ENCODE results near the gene UBE3B.
"Not testable (repeated sequence)": the region's sequence is repeated elsewhere in the genome, so short reads cannot be mapped to it uniquely, and the experiment has no call there.

Gene UBE3B, protein sequence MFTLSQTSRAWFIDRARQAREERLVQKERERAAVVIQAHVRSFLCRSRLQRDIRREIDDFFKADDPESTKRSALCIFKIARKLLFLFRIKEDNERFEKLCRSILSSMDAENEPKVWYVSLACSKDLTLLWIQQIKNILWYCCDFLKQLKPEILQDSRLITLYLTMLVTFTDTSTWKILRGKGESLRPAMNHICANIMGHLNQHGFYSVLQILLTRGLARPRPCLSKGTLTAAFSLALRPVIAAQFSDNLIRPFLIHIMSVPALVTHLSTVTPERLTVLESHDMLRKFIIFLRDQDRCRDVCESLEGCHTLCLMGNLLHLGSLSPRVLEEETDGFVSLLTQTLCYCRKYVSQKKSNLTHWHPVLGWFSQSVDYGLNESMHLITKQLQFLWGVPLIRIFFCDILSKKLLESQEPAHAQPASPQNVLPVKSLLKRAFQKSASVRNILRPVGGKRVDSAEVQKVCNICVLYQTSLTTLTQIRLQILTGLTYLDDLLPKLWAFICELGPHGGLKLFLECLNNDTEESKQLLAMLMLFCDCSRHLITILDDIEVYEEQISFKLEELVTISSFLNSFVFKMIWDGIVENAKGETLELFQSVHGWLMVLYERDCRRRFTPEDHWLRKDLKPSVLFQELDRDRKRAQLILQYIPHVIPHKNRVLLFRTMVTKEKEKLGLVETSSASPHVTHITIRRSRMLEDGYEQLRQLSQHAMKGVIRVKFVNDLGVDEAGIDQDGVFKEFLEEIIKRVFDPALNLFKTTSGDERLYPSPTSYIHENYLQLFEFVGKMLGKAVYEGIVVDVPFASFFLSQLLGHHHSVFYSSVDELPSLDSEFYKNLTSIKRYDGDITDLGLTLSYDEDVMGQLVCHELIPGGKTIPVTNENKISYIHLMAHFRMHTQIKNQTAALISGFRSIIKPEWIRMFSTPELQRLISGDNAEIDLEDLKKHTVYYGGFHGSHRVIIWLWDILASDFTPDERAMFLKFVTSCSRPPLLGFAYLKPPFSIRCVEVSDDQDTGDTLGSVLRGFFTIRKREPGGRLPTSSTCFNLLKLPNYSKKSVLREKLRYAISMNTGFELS

DNA sequence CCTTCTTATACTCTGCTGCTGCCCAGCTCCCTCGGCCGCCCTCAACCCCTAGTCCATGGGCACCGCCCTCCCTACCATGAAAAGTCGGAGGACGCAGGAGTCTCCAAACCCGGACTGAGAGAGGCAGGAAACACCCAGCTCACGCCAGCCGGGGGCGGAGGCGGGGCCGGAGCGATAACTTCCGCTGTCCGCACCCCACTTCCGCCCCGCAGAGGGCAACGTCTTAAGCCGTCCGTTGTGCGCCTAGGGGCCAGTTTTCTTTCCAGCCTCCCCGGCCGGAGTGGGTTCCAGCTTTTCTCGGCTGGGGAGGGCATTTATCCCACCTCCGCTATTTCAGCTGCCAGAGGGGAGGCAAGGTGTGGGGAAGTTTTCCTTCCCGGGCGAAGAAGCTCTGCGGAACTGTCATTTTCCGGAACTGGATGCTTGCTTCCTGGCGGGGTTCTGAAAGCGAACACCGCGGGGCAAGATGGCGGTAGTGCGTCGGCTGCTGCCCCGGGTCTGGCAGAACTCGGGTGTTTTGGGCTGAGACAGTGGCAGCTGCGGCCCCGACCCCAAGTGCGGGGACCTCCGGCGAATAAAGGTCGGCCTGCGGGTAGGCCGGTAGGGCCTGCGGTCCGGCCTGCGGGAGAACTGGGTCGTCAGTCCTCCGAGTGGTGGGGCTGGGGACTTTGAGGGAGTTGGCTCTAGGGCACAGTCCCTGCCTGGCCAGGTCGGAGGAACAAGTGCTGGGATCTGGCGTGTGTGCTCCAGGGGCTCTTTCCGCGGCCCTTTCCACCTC lies at the start of gene UBE3B, which contains the start of gene KCTD10:
Gene UBE3B, plus strand, starts transcription at position 450 of the 778 bp plus-strand sequence. CDS start 5,918 bp downstream, outside the sequence.
Gene KCTD10, minus strand, starts transcription at position 116 of the 778 bp plus-strand sequence. Its CDS starts 38 bp downstream, at position 78.
- DNase-seq, result peak; percentile 78

DNA sequence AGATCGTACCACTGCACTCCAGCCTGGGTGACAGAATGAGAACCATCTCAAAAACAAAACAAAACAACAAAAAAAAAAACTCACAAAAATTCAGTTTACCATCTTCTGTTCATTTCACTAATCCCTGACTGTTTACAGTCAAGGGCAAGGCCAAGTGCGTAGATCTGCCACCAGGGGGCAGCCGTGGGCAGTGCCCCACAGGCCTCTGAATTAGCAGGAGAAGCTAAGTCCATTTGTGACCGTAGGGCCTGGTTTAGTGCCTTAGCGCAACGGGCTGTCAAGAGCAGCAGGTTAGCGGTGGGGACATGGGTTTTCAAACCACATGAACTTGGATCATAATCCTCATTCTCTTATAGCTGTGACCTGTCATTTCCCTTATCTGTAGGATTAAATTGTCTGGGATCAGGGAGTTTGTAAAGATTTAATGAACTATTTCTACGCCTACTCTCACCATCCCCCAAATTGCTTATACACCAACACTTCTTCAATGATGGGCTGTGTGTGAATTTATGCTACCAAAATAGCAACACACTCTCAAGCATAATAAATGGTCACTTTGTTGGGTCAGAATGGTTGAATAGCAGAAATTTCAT lies 49.3 kb upstream of the UBE3B start:
- DNase-seq, result peak; percentile 57

- not testable (repeated sequence) for DNase-seq
Measured at GRCh38 chr12:109428804-109429203, 48.6 kb upstream of the UBE3B start.

DNA sequence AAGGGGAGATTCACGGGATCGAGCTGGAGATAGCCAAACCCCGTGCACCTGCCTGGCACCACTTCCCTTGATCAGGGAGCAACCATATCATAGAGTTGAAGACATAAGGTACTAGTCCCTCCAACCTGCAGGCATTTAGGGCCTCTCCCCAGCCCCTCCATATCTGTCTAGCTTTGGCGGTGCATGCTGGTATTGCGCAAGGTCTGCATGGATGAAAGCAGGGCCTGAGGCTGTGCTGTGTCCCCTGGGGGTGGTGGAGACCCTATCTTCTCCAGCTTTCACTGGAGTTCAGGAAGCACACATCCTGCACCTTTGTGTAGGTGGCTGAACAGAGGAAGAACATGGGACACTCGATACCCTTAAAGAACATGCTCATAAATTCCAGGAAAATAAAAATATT lies 47.2 kb upstream of the UBE3B start:
- DNase-seq, result no peak

GRCh38 chr12:109432431-109432830 lies 45.0 kb upstream of the UBE3B start:
- no peak for DNase-seq

DNA sequence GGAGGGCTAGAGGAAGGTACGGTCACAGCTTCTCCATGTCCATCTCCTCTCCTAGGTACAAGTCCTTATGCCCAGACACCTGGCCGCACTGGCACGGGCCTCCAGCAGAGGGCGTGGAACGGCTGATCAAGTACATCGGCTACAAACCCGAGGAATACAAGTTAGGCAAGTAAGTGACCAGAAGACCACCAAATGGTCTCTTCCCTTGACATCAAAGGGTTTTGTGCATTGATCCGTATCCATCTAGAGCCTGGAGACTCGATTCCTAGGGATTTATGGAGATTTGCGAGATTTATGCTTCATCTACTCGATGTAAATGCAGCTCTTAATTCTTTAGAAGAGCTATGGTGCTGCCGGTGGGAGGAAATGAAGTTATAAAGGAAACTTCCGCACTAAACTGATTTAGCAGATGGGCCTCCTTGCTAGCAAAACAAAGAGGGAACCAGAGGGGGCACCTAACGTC lies 44.6 kb upstream of the UBE3B start:
- peak; percentile 10 for DNase-seq

GRCh38 chr12:109433618-109434017 lies 43.8 kb upstream of the UBE3B start:
- no peak for DNase-seq

GRCh38 chr12:109434582-109434981 lies 42.9 kb upstream of the UBE3B start:
- DNase-seq, result no peak

DNA sequence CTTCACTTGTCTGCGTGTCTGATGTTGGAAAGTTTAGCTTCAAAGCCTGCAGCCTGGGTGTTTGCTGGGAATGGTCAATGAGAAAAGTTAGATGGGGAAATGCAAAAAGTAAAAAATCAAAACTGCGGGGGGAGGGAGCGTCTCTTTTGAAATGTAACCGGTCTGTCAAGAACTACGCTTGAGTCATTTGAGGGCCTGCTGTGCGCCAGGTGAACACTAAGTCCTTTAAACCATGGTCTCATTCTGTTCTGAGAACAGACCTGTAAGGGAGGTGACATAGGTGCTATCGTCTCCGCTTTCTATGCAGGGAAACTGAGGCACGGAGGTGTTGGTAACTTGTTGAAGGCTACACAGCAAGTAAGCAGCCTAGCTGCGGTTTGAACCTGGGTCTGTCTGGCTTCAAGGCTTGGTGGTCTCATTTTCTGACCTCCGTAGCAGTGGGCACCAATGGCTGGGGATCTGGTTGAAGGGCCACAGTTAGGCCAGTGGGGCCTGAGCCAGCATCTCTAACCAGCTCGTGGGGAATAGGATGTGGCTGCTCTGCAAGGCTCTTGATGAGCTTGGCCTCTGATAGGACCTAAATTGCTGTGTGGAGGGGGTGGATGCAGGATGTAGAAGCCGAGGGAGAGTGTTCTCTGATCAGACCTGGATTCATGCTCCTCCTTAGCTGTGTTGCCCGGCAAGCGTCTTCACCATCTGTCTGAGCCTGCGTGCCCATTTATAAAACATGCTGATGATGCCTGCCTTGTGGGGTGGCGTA lies 41.8 kb upstream of the UBE3B start:
- no peak for DNase-seq

GRCh38 chr12:109436188-109436560 lies 41.3 kb upstream of the UBE3B start:
- no peak for DNase-seq

DNA sequence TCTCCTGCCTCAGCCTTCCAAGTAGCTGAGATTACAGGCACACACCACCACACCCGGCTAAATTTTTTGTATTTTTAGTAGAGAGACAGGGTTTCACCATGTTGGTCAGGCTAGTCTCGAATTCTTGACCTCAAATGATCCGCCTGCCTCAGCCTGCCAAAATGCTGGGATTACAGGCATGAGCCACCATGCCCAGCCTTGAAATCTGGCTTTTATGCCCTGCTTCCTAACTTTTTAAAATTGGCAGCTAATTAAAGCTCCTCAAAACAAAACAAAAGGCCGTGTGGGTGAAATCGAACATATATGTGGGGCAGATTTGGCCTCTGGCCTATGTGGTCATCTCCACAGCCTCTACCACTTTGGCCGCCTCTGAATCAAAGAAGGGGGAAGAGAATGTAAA lies 38.3 kb upstream of the UBE3B start:
- DNase-seq, result no peak

- DNase-seq, result not testable (repeated sequence)
Measured at GRCh38 chr12:109439951-109440350, 37.5 kb upstream of the UBE3B start.

DNA sequence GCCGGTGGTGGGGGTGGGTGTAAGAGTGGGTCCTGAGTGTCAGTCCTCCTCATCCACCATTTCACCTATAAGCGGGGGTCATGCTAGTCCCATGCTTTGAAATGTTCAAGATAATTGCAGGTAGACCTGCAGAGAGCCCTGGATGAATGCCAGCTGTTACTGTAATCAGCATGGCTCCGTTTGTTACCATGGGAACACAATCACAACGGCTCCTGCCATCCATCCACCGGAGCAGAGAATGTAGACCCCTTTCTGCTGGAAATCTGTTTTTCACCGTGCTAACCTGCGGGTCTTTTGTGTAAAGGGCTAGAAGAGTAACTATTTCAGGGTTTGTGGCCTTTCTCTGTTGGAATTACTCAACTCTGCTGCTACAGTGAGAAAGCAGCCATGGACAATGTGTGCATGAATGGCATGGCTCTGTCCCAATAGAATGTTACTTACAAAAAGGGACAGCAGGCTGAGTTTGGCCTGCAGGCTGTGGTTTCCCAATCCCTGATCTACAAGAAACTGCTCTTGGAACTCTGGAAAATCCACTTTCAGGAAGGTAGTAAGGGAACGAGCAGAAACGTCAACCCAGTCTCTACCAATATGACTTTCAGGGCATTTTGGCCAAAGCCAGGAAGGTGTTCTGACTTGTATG lies 36.5 kb upstream of the UBE3B start:
- DNase-seq, result peak; percentile 6

DNA sequence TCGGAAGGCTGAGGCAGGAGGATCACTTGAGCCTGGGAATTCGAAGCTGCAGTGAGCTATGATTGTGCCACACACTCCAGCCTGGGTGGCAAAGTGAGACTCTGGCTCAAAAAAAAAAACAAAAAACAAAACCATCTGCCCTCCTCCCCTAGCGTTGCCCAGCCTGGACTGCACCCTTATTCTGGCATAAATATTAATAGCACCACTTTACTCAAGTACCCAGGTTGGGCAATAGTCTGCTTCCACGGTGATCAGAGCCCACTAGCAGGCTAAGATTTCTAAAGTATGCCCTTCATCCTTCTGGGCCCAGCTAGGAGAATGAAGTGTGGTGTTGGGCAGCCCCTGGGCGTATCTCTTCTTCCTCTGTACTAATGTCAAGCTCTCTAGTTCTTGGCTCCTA lies 33.6 kb upstream of the UBE3B start:
- DNase-seq, result no peak

DNA sequence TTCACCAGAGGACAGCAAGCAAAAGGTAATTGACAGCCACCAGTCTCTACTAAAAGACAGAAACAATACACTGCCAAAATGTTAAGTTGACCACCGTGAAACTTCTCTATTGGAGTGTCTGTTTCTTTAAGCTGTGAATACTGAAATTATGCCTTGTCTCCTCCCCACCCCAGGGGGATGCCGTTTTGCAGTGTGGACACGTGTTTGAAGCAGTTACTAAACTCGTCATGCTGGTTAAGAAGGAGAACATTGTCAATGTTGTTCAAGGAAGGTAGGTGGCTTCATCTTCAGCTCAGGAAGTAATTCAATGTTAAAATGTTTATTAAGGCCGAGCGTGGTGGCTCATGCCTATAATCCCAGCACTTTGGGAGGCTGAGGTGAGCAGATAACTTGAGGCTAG lies 33.2 kb upstream of the UBE3B start:
- no peak for DNase-seq

- DNase-seq, result no peak
Measured at GRCh38 chr12:109445191-109445609, 32.2 kb upstream of the UBE3B start.

GRCh38 chr12:109446869-109447268 lies 30.6 kb upstream of the UBE3B start:
- no peak for DNase-seq

- no peak for DNase-seq
Measured at GRCh38 chr12:109447482-109447881, 30.0 kb upstream of the UBE3B start.

DNA sequence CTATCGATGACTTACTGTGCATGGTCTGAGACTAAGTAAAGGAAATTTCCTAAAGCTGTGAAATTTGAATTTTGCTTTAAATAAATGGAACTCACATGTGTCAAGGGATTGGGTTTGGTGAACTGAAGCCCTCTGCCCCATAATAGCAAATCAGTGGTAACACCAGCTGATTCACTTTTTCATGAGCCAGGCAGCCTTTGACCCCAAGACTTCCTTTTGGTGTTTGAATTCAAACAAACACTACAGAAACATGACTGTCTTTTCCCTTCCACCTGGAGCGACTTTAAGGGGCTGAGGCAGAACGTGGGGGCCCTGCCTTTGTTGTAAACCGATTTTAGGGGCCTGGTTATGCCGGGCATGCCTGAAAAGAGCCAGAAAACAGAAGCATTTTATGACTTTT lies 29.2 kb upstream of the UBE3B start:
- no peak for DNase-seq

- DNase-seq, result no peak
Measured at GRCh38 chr12:109448707-109449390, 28.6 kb upstream of the UBE3B start.
